H9 (cell line): ENCODE measurements around the gene DNAH11. TPM values are rescaled to one million over a fixed set of nuclear protein-coding genes. Genes with fewer than 3 reads are reported as not detected.

Experiments used
- DNase-seq: peaks from one replicate; pipeline ENCODE4 v3.0.0-alpha.2; 2017
- H2AFZ ChIP-seq: one replicate; pipeline ENCODE4 v1.6.1; 2013; ENCODE audit warnings: mild to moderate bottlenecking, low read length, control low read depth, moderate library complexity
- H2AK5ac ChIP-seq: 2 replicates; pipeline ENCODE4 v1.6.1; 2013; ENCODE audit warnings: low read length, control low read depth, mixed read lengths; ENCODE audit not compliant: insufficient read length
- H2BK120ac ChIP-seq: one replicate; pipeline ENCODE4 v1.6.1; 2013; ENCODE audit warnings: low read depth, mild to moderate bottlenecking, low read length, control low read depth, inconsistent platforms; ENCODE audit not compliant: poor library complexity, severe bottlenecking
- H2BK12ac ChIP-seq: 2 replicates; pipeline ENCODE4 v1.6.1; 2013; ENCODE audit warnings: low read length, control low read depth, mixed read lengths, low read depth; ENCODE audit not compliant: insufficient read length
- H2BK15ac ChIP-seq: 2 replicates; pipeline ENCODE4 v1.6.1; 2013; ENCODE audit warnings: low read depth, low read length, control low read depth
- H2BK20ac ChIP-seq: one replicate; pipeline ENCODE4 v1.6.1; 2013; ENCODE audit warnings: low read depth, mild to moderate bottlenecking, low read length, control low read depth, inconsistent platforms; ENCODE audit not compliant: poor library complexity, severe bottlenecking
- H2BK5ac ChIP-seq: 2 replicates; pipeline ENCODE4 v1.6.1; 2013; ENCODE audit warnings: low read length, control low read depth, mixed read lengths; ENCODE audit not compliant: insufficient read length
- H3K14ac ChIP-seq: 2 replicates; pipeline ENCODE4 v1.6.1; 2013; ENCODE audit warnings: low read length, control low read depth; ENCODE audit not compliant: insufficient read depth
- H3K18ac ChIP-seq: 2 replicates; pipeline ENCODE4 v1.6.1; 2013; ENCODE audit warnings: low read depth, mild to moderate bottlenecking, mixed read lengths, low read length, control low read depth; ENCODE audit not compliant: insufficient read length
- H3K23ac ChIP-seq: 2 replicates; pipeline ENCODE4 v1.6.1; 2013; ENCODE audit warnings: low read length, control low read depth, mixed read lengths, low read depth; ENCODE audit not compliant: insufficient read length
- H3K23me2 ChIP-seq: 2 replicates; pipeline ENCODE4 v1.6.1; 2013; ENCODE audit warnings: low read depth, mild to moderate bottlenecking, mixed read lengths, low read length, control low read depth; ENCODE audit not compliant: insufficient read length, poor library complexity, severe bottlenecking
- H3K27ac ChIP-seq: 2 replicates; pipeline ENCODE4 v1.5.1; 2013; ENCODE audit warnings: low read length, control low read depth, mixed read lengths, low read depth; ENCODE audit not compliant: insufficient read length
- H3K27me3 ChIP-seq: 2 replicates; pipeline ENCODE4 v1.6.1; 2013; ENCODE audit warnings: low read length, control low read depth, inconsistent platforms; ENCODE audit not compliant: insufficient read depth
- H3K4ac ChIP-seq: 2 replicates; pipeline ENCODE4 v1.6.1; 2013; ENCODE audit warnings: low read depth, mild to moderate bottlenecking, control low read depth, inconsistent platforms, low read length, moderate library complexity
- H3K4me1 ChIP-seq: 2 replicates; pipeline ENCODE4 v1.6.1; 2013; ENCODE audit warnings: low read length, control low read depth, inconsistent platforms; ENCODE audit not compliant: insufficient read depth
- H3K4me2 ChIP-seq: 2 replicates; pipeline ENCODE4 v1.6.1; 2013; ENCODE audit warnings: low read length, control low read depth, mixed read lengths; ENCODE audit not compliant: insufficient read length, insufficient read depth
- H3K56ac ChIP-seq: 2 replicates; pipeline ENCODE4 v1.6.1; 2013; ENCODE audit warnings: low read depth, mild to moderate bottlenecking, mixed read lengths, low read length, control low read depth; ENCODE audit not compliant: insufficient read length
- H3K79me1 ChIP-seq: 2 replicates; pipeline ENCODE4 v1.6.1; 2013; ENCODE audit warnings: low read depth, mild to moderate bottlenecking, moderate library complexity, low read length, control low read depth, inconsistent platforms; ENCODE audit not compliant: insufficient read depth, poor library complexity, severe bottlenecking
- H3K79me2 ChIP-seq: 2 replicates; pipeline ENCODE4 v1.6.1; 2013; ENCODE audit warnings: low read length, control low read depth, inconsistent platforms; ENCODE audit not compliant: insufficient read depth
- H3K9ac ChIP-seq: 2 replicates; pipeline ENCODE4 v1.6.1; 2013; ENCODE audit warnings: low read length, control low read depth, mixed read lengths; ENCODE audit not compliant: insufficient read length; ENCODE audit errors: extremely low read depth
- H3K9me3 ChIP-seq: one replicate; pipeline ENCODE4 v1.6.1; 2013; ENCODE audit warnings: low read depth, low read length, inconsistent platforms; ENCODE audit not compliant: control insufficient read depth
- H3T11ph ChIP-seq: one replicate; pipeline ENCODE4 v1.6.1; 2013; ENCODE audit warnings: mild to moderate bottlenecking, low read length, control low read depth, inconsistent platforms
- H4K20me1 ChIP-seq: one replicate; pipeline ENCODE4 v1.6.1; 2013; ENCODE audit not compliant: control insufficient read depth, insufficient read length, insufficient read depth
- H4K5ac ChIP-seq: 2 replicates; pipeline ENCODE4 v1.6.1; 2013; ENCODE audit warnings: low read depth, mild to moderate bottlenecking, mixed read lengths, low read length, control low read depth; ENCODE audit not compliant: insufficient read length
- H4K8ac ChIP-seq: replicated peaks from 2 replicates; pipeline ENCODE4 v1.6.1; 2013; ENCODE audit warnings: low read length, control low read depth, mixed read lengths, low read depth; ENCODE audit not compliant: insufficient read length
- H4K91ac ChIP-seq: 2 replicates; pipeline ENCODE4 v1.6.1; 2013; ENCODE audit warnings: low read depth, mild to moderate bottlenecking, moderate library complexity, mixed read lengths, low read length, control low read depth; ENCODE audit not compliant: insufficient read length
- H3K27ac Mint-ChIP-seq, 3 experiments: 2 replicates in 2 of 3; 3 replicates in 1 of 3; pipeline ENCODE4 v1.8.0; 2020 to 2021; ENCODE audit warnings: mixed read lengths in 3 of 3, mild to moderate bottlenecking in 1 of 3, moderate library complexity in 1 of 3
- H3K27me3 Mint-ChIP-seq: 2 replicates; pipeline ENCODE4 v1.8.0; 2021; ENCODE audit warnings: low read depth, mild to moderate bottlenecking, moderate library complexity, mixed read lengths
- H3K36me3 Mint-ChIP-seq, 3 experiments: 2 replicates in 2 of 3; 3 replicates in 1 of 3; pipeline ENCODE4 v1.8.0; 2020 to 2021; ENCODE audit warnings: low read depth in 3 of 3, mixed read lengths in 3 of 3; ENCODE audit not compliant: insufficient read depth in 1 of 3
- H3K4me1 Mint-ChIP-seq, 2 experiments: 2 replicates each; pipeline ENCODE4 v1.8.0; 2020; ENCODE audit warnings: mixed read lengths in 2 of 2
- H3K4me3 Mint-ChIP-seq, 2 experiments: 2 replicates in 1 of 2; 3 replicates in 1 of 2; pipeline ENCODE4 v1.8.0; 2020 to 2021; ENCODE audit warnings: mild to moderate bottlenecking in 2 of 2, mixed read lengths in 2 of 2, moderate library complexity in 1 of 2
- H3K9me3 Mint-ChIP-seq, 2 experiments: 2 replicates in 1 of 2; 3 replicates in 1 of 2; pipeline ENCODE4 v1.8.0; 2020; ENCODE audit warnings: mild to moderate bottlenecking in 2 of 2, mixed read lengths in 2 of 2, moderate library complexity in 1 of 2
- CTCF ChIP-seq: fragments of 200-600 bp; sonication (generic); conservative IDR thresholded peaks from 3 replicates; pipeline ENCODE4 v1.8.0; 2021; ENCODE audit warnings: antibody characterized with exemption, mild to moderate bottlenecking
- WGBS: extraction: QIAGEN DNeasy Blood & Tissue Kit; methylation state at CpG from one replicate; pipeline ENCODE4 v1.1.7; 2013; ENCODE audit warnings: missing lambda C conversion rate, low lambda C conversion rate, mixed read lengths; ENCODE audit not compliant: insufficient read length; ENCODE audit errors: extremely low coverage; 5-methylcytosine and 5-hydroxymethylcytosine counted together
- total RNA-seq: library from RNA; stranded (reverse); gene quantifications from 2 replicates; pipeline ENCODE4 v1.2.1, GENCODE V29; 2021

The DNAH11 gene
- total RNA-seq, 1 experiment from 2014 or later = 2.5 TPM

- Histone ChIP-seq H2BK20ac (no peak overlapping the region), H3T11ph (no peak overlapping the region), H3K23me2 (no peaks in the 10 kb centered on the region), H4K20me1 (no peaks in the 10 kb centered on the region), H2BK5ac (no peak overlapping the region), H2AK5ac (no peak overlapping the region), H3K23ac (no peak overlapping the region), H4K91ac (no peak overlapping the region), H3K79me1 (no peaks in the 10 kb centered on the region), H4K8ac (no peak overlapping the region), H3K18ac (no peak overlapping the region), H3K27me3 (no peaks in the 10 kb centered on the region), H3K4me2 (no peak overlapping the region), H2BK15ac (no peak overlapping the region), H3K4me1 (no peaks in the 10 kb centered on the region), H2AFZ (no peak overlapping the region), H3K9me3 (no peaks in the 10 kb centered on the region), H2BK120ac (no peak overlapping the region), H4K5ac (no peak overlapping the region), H3K9ac (no peak overlapping the region), H2BK12ac (no peak overlapping the region), H3K27ac (no peak overlapping the region), H3K4ac (no peak overlapping the region), H3K56ac (no peak overlapping the region), H3K14ac (no peak overlapping the region), H3K79me2 (no peaks in the 10 kb centered on the region)
- H3K4me3 Mint-ChIP-seq = no peak overlapping the region
- H3K9me3 Mint-ChIP-seq = no peaks in the 10 kb centered on the region
- no peaks in the 10 kb centered on the region for H3K27me3 Mint-ChIP-seq
- no peaks in the 10 kb centered on the region for H3K36me3 Mint-ChIP-seq
- DNase-seq = no peak
- no peak overlapping the region for H3K27ac Mint-ChIP-seq
- TF ChIP-seq CTCF = no peak
- no CpG with 5 or more reads among the region's 6 CpGs for WGBS
- peaks cover 6% of the 10 kb centered on the region in 2 experiments for H3K4me1 Mint-ChIP-seq
Measured at GRCh38 chr7:21708096-21708495, 165.3 kb downstream of the DNAH11 start.
